H9 (cell line): ENCODE data around the gene TK1. TPM values are rescaled to one million over a fixed set of nuclear protein-coding genes. Genes with fewer than 3 reads are reported as not detected.

Experiments used
- DNase-seq: peaks from one replicate; pipeline ENCODE4 v3.0.0-alpha.2; 2017
- H2AFZ ChIP-seq: one replicate; pipeline ENCODE4 v1.6.1; 2013; ENCODE audit warnings: mild to moderate bottlenecking, low read length, control low read depth, moderate library complexity
- H2AK5ac ChIP-seq: 2 replicates; pipeline ENCODE4 v1.6.1; 2013; ENCODE audit warnings: low read length, control low read depth, mixed read lengths; ENCODE audit not compliant: insufficient read length
- H2BK120ac ChIP-seq: one replicate; pipeline ENCODE4 v1.6.1; 2013; ENCODE audit warnings: low read depth, mild to moderate bottlenecking, low read length, control low read depth, inconsistent platforms; ENCODE audit not compliant: poor library complexity, severe bottlenecking
- H2BK12ac ChIP-seq: 2 replicates; pipeline ENCODE4 v1.6.1; 2013; ENCODE audit warnings: low read length, control low read depth, mixed read lengths, low read depth; ENCODE audit not compliant: insufficient read length
- H2BK15ac ChIP-seq: 2 replicates; pipeline ENCODE4 v1.6.1; 2013; ENCODE audit warnings: low read depth, low read length, control low read depth
- H2BK20ac ChIP-seq: one replicate; pipeline ENCODE4 v1.6.1; 2013; ENCODE audit warnings: low read depth, mild to moderate bottlenecking, low read length, control low read depth, inconsistent platforms; ENCODE audit not compliant: poor library complexity, severe bottlenecking
- H2BK5ac ChIP-seq: 2 replicates; pipeline ENCODE4 v1.6.1; 2013; ENCODE audit warnings: low read length, control low read depth, mixed read lengths; ENCODE audit not compliant: insufficient read length
- H3K14ac ChIP-seq: 2 replicates; pipeline ENCODE4 v1.6.1; 2013; ENCODE audit warnings: low read length, control low read depth; ENCODE audit not compliant: insufficient read depth
- H3K18ac ChIP-seq: 2 replicates; pipeline ENCODE4 v1.6.1; 2013; ENCODE audit warnings: low read depth, mild to moderate bottlenecking, mixed read lengths, low read length, control low read depth; ENCODE audit not compliant: insufficient read length
- H3K23ac ChIP-seq: 2 replicates; pipeline ENCODE4 v1.6.1; 2013; ENCODE audit warnings: low read length, control low read depth, mixed read lengths, low read depth; ENCODE audit not compliant: insufficient read length
- H3K23me2 ChIP-seq: 2 replicates; pipeline ENCODE4 v1.6.1; 2013; ENCODE audit warnings: low read depth, mild to moderate bottlenecking, mixed read lengths, low read length, control low read depth; ENCODE audit not compliant: insufficient read length, poor library complexity, severe bottlenecking
- H3K27ac ChIP-seq: 2 replicates; pipeline ENCODE4 v1.5.1; 2013; ENCODE audit warnings: low read length, control low read depth, mixed read lengths, low read depth; ENCODE audit not compliant: insufficient read length
- H3K27me3 ChIP-seq: 2 replicates; pipeline ENCODE4 v1.6.1; 2013; ENCODE audit warnings: low read length, control low read depth, inconsistent platforms; ENCODE audit not compliant: insufficient read depth
- H3K4ac ChIP-seq: 2 replicates; pipeline ENCODE4 v1.6.1; 2013; ENCODE audit warnings: low read depth, mild to moderate bottlenecking, control low read depth, inconsistent platforms, low read length, moderate library complexity
- H3K4me1 ChIP-seq: 2 replicates; pipeline ENCODE4 v1.6.1; 2013; ENCODE audit warnings: low read length, control low read depth, inconsistent platforms; ENCODE audit not compliant: insufficient read depth
- H3K4me2 ChIP-seq: 2 replicates; pipeline ENCODE4 v1.6.1; 2013; ENCODE audit warnings: low read length, control low read depth, mixed read lengths; ENCODE audit not compliant: insufficient read length, insufficient read depth
- H3K56ac ChIP-seq: 2 replicates; pipeline ENCODE4 v1.6.1; 2013; ENCODE audit warnings: low read depth, mild to moderate bottlenecking, mixed read lengths, low read length, control low read depth; ENCODE audit not compliant: insufficient read length
- H3K79me1 ChIP-seq: 2 replicates; pipeline ENCODE4 v1.6.1; 2013; ENCODE audit warnings: low read depth, mild to moderate bottlenecking, moderate library complexity, low read length, control low read depth, inconsistent platforms; ENCODE audit not compliant: insufficient read depth, poor library complexity, severe bottlenecking
- H3K79me2 ChIP-seq: 2 replicates; pipeline ENCODE4 v1.6.1; 2013; ENCODE audit warnings: low read length, control low read depth, inconsistent platforms; ENCODE audit not compliant: insufficient read depth
- H3K9ac ChIP-seq: 2 replicates; pipeline ENCODE4 v1.6.1; 2013; ENCODE audit warnings: low read length, control low read depth, mixed read lengths; ENCODE audit not compliant: insufficient read length; ENCODE audit errors: extremely low read depth
- H3K9me3 ChIP-seq: one replicate; pipeline ENCODE4 v1.6.1; 2013; ENCODE audit warnings: low read depth, low read length, inconsistent platforms; ENCODE audit not compliant: control insufficient read depth
- H3T11ph ChIP-seq: one replicate; pipeline ENCODE4 v1.6.1; 2013; ENCODE audit warnings: mild to moderate bottlenecking, low read length, control low read depth, inconsistent platforms
- H4K20me1 ChIP-seq: one replicate; pipeline ENCODE4 v1.6.1; 2013; ENCODE audit not compliant: control insufficient read depth, insufficient read length, insufficient read depth
- H4K5ac ChIP-seq: 2 replicates; pipeline ENCODE4 v1.6.1; 2013; ENCODE audit warnings: low read depth, mild to moderate bottlenecking, mixed read lengths, low read length, control low read depth; ENCODE audit not compliant: insufficient read length
- H4K8ac ChIP-seq: replicated peaks from 2 replicates; pipeline ENCODE4 v1.6.1; 2013; ENCODE audit warnings: low read length, control low read depth, mixed read lengths, low read depth; ENCODE audit not compliant: insufficient read length
- H4K91ac ChIP-seq: 2 replicates; pipeline ENCODE4 v1.6.1; 2013; ENCODE audit warnings: low read depth, mild to moderate bottlenecking, moderate library complexity, mixed read lengths, low read length, control low read depth; ENCODE audit not compliant: insufficient read length
- H3K27ac Mint-ChIP-seq, 3 experiments: 2 replicates in 2 of 3; 3 replicates in 1 of 3; pipeline ENCODE4 v1.8.0; 2020 to 2021; ENCODE audit warnings: mixed read lengths in 3 of 3, mild to moderate bottlenecking in 1 of 3, moderate library complexity in 1 of 3
- H3K27me3 Mint-ChIP-seq: 2 replicates; pipeline ENCODE4 v1.8.0; 2021; ENCODE audit warnings: low read depth, mild to moderate bottlenecking, moderate library complexity, mixed read lengths
- H3K36me3 Mint-ChIP-seq, 3 experiments: 2 replicates in 2 of 3; 3 replicates in 1 of 3; pipeline ENCODE4 v1.8.0; 2020 to 2021; ENCODE audit warnings: low read depth in 3 of 3, mixed read lengths in 3 of 3; ENCODE audit not compliant: insufficient read depth in 1 of 3
- H3K4me1 Mint-ChIP-seq, 2 experiments: 2 replicates each; pipeline ENCODE4 v1.8.0; 2020; ENCODE audit warnings: mixed read lengths in 2 of 2
- H3K4me3 Mint-ChIP-seq, 2 experiments: 2 replicates in 1 of 2; 3 replicates in 1 of 2; pipeline ENCODE4 v1.8.0; 2020 to 2021; ENCODE audit warnings: mild to moderate bottlenecking in 2 of 2, mixed read lengths in 2 of 2, moderate library complexity in 1 of 2
- H3K9me3 Mint-ChIP-seq, 2 experiments: 2 replicates in 1 of 2; 3 replicates in 1 of 2; pipeline ENCODE4 v1.8.0; 2020; ENCODE audit warnings: mild to moderate bottlenecking in 2 of 2, mixed read lengths in 2 of 2, moderate library complexity in 1 of 2
- WGBS: extraction: QIAGEN DNeasy Blood & Tissue Kit; methylation state at CpG from one replicate; pipeline ENCODE4 v1.1.7; 2013; ENCODE audit warnings: missing lambda C conversion rate, low lambda C conversion rate, mixed read lengths; ENCODE audit not compliant: insufficient read length; ENCODE audit errors: extremely low coverage; 5-methylcytosine and 5-hydroxymethylcytosine counted together
- total RNA-seq: library from RNA; stranded (reverse); gene quantifications from 2 replicates; pipeline ENCODE4 v1.2.1, GENCODE V29; 2021
- TF ChIP-seq, protein P1 (sequence below): fragments of 200-600 bp; sonication (generic); conservative IDR thresholded peaks from 3 replicates; pipeline ENCODE4 v1.8.0; 2021; ENCODE audit warnings: antibody characterized with exemption, mild to moderate bottlenecking

Gene TK1
- total RNA-seq, 1 experiment from 2014 or later = 95.8 TPM

DNA sequence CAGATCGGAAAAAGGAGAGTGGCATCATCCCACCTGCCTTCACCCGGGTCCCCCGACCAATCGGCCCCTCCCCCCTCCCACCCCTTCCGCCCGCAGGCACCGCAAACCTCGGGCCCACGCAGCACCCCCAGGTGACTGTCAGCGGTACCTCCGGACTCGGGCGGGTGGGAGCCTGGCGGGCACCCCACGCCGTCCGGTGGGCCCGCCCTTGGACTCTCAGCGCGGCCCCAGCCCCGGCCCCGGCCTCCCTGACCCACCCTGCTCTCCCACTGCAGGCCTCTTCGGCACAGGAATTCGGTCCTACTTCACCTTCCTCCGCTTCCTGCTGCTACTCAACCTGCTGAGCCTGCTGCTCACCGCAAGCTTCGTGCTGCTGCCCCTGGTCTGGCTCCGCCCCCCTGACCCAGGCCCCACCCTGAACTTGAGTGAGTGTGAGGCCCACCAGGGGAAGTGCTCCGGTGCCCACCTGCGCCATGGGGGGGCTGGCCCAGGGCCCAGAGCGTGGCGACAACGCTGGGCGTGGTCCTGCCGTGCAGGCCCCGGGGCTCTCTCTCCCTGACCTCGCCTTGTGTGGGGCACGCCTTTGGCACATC is 54.7 kb downstream of the TK1 start:
- no peak overlapping the region for H2BK5ac ChIP-seq
- no peak overlapping the region for H3K23ac ChIP-seq
- Mint-ChIP-seq H3K9me3 (no peaks in the 10 kb centered on the region; a peak in 2 of 5 replicates), H3K27ac (no peak overlapping the region), H3K4me3 (peak overlapping the region; percentile 57 to 63; a peak in 4 of 5 replicates), H3K27me3 (peaks cover 22% of the 10 kb centered on the region), H3K36me3 (no peaks in the 10 kb centered on the region; a peak in 1 of 7 replicates), H3K4me1 (peaks cover 20 to 27% of the 10 kb centered on the region in 2 experiments)
- H2BK20ac ChIP-seq = no peak overlapping the region
- no CpG with 5 or more reads among the region's 38 CpGs for WGBS
- H4K5ac ChIP-seq = no peak overlapping the region
- H3K18ac ChIP-seq = no peak overlapping the region
- peaks cover 15% of the 10 kb centered on the region for H3K23me2 ChIP-seq
- H4K91ac ChIP-seq = no peak overlapping the region
- no peak overlapping the region for H3K9ac ChIP-seq
- H2AFZ ChIP-seq = no peak overlapping the region
- no peak overlapping the region for H2BK12ac ChIP-seq
- H3K27me3 ChIP-seq = no peaks in the 10 kb centered on the region; the same call in 1 of the 2 replicates
- H2BK120ac ChIP-seq = no peak overlapping the region
- no peaks in the 10 kb centered on the region for H4K20me1 ChIP-seq
- no peak overlapping the region for H3K56ac ChIP-seq
- no peak overlapping the region for H3K4ac ChIP-seq
- H3K79me1 ChIP-seq = no peaks in the 10 kb centered on the region
- no peak overlapping the region for H2BK15ac ChIP-seq
- no peaks in the 10 kb centered on the region for H3K79me2 ChIP-seq
- DNase-seq = peak; percentile 80
- peaks cover 9% of the 10 kb centered on the region; the same call in 1 of the 2 replicates for H3K4me1 ChIP-seq
- H3K9me3 ChIP-seq = no peaks in the 10 kb centered on the region
- TF ChIP-seq, protein P1, sequence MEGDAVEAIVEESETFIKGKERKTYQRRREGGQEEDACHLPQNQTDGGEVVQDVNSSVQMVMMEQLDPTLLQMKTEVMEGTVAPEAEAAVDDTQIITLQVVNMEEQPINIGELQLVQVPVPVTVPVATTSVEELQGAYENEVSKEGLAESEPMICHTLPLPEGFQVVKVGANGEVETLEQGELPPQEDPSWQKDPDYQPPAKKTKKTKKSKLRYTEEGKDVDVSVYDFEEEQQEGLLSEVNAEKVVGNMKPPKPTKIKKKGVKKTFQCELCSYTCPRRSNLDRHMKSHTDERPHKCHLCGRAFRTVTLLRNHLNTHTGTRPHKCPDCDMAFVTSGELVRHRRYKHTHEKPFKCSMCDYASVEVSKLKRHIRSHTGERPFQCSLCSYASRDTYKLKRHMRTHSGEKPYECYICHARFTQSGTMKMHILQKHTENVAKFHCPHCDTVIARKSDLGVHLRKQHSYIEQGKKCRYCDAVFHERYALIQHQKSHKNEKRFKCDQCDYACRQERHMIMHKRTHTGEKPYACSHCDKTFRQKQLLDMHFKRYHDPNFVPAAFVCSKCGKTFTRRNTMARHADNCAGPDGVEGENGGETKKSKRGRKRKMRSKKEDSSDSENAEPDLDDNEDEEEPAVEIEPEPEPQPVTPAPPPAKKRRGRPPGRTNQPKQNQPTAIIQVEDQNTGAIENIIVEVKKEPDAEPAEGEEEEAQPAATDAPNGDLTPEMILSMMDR = no peak
- H2AK5ac ChIP-seq = no peak overlapping the region
- H3K14ac ChIP-seq = no peak overlapping the region
- no peak overlapping the region for H3K27ac ChIP-seq
- no peak overlapping the region for H4K8ac ChIP-seq
- no peak overlapping the region for H3T11ph ChIP-seq
- peak overlapping the region; percentile 36 for H3K4me2 ChIP-seq
